Measurements from ENCODE around the gene BTBD10.

The BTBD10 gene

DNA sequence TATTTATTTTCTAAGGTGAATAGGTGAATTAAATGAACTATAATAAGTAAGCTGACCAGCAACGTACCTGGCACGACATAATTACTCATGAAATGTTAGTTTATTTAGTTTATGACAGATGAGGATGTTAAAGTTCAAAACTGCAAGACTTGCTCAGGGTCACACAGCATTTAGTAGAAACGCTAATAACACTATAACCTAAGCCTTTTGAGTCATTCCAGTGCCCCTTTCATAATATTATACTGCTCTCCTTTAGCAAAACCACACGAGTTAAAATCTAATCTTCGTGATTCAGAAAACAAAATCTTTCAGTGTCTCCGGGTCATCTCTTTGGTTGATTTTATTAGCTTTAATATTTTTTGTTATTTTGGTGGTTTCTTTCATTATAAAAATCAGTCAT lies 39.6 kb downstream of the BTBD10 start:
- no peak for TF ChIP-seq GATA3 (IDR thresholded peaks at IDR 0.05; ENCODE audit: low read depth, low read length)
- TF ChIP-seq GATA2 (IDR thresholded peaks at IDR 0.05; ENCODE audit: low read depth, low read length) = no peak

DNA sequence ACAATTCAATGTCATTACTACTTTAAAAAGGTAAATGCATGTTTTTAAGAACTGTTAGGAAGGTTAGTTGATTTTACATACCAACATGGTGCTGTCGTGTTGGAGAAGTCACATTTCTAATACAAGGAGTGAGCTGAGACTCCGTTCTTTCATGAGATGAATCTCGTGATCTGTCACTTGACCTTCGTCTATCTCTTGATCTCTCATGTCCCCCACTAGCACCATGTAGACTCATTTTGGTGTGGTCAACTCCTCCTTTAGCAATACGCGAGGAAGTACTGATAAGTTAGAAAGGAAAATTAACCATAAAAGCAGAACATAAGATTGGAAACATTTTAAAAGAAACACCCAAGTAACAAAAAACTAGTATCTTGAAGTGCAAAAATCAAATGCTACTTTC lies 41.5 kb downstream of the BTBD10 start:
- TF ChIP-seq GATA2 (IDR thresholded peaks at IDR 0.05; ENCODE audit: low read depth, low read length) (no peak), GATA3 (IDR thresholded peaks at IDR 0.05; ENCODE audit: low read depth, low read length) (no peak)

DNA sequence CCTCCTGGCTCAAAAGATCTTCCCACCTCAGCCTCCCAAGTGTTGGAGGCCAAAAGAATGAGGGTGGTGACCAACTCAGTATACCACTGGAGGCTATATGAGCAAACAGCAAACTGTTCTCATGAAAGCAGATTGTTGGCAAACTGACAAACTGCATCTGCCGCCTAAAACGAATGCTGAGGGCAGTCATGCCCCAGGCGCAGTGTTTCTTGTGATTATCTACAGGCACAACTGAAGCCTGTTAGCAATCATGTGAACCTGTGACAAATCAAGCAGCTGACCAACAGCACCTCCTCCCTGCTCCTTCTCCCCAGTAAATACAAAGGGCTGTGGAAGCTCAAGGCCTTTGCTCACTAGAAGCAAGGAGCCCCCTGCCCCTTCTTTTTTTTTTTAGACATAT lies 47.8 kb downstream of the BTBD10 start:
- TF ChIP-seq GATA3 (IDR thresholded peaks at IDR 0.05; ENCODE audit: low read depth, low read length) (no peak), GATA2 (IDR thresholded peaks at IDR 0.05; ENCODE audit: low read depth, low read length) (no peak)

DNA sequence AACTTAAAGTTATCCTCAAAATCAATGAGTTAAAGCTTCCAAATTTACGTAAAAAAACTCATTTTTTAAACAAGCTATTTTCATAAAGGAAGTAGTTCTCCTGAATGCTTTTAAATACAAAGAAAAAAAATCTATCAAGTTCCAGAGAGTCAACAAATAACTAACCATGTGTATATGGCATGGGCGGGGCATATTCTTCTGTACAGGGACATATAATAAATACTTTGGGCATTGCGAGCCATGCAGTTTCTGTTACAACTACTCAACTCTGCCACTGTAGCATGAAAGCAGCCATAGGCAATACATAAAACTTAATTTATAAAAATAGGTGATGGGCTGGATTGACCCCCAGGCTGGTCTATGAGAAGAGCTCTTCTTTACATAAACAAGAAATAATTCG lies 57.8 kb downstream of the BTBD10 start:
- TF ChIP-seq GATA2 (IDR thresholded peaks at IDR 0.05; ENCODE audit: low read depth, low read length) (no peak), GATA3 (IDR thresholded peaks at IDR 0.05; ENCODE audit: low read depth, low read length) (no peak)

DNA sequence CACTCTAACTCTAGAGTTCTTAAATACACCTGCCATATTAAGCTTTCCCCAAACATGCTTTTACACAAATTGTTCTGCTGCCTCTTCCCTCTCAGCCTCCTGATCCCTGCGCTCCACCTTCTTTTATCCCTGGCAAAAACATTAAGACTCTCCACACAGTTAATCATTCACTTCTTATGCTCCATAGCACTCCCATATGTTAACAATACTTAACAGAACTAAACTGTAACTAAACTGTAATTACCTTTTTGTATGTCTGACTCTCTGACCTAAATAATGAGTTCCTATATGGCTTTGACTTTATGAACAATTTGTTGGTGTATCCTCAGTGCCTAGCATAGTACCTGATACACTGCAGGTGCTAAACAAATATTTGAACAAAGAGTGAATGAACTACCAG lies 71.8 kb downstream of the BTBD10 start:
- no peak for TF ChIP-seq GATA3 (IDR thresholded peaks at IDR 0.05; ENCODE audit: low read depth, low read length)
- TF ChIP-seq GATA2 (IDR thresholded peaks at IDR 0.05; ENCODE audit: low read depth, low read length) = no peak

DNA sequence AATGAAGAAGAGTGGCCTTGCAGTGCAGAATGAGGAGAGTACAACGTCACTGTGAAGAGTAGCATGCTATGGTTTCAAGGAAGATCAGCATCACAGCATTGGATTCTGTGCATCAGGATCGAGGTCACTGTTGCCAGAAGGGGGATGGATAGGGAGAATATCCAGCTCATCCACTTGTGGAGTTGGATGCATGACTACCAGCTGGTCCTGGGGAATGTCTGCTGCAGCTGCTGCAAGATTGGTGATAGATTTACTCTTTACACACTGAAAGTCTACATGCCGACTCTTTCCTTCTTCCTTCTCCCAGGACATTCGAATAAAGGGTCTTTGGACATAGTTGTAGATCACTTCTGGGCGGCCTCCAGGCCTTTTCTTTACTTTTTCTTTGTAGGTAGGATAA lies 74.3 kb downstream of the BTBD10 start:
- TF ChIP-seq GATA2 (IDR thresholded peaks at IDR 0.05; ENCODE audit: low read depth, low read length) = no peak
- no peak for TF ChIP-seq GATA3 (IDR thresholded peaks at IDR 0.05; ENCODE audit: low read depth, low read length)

DNA sequence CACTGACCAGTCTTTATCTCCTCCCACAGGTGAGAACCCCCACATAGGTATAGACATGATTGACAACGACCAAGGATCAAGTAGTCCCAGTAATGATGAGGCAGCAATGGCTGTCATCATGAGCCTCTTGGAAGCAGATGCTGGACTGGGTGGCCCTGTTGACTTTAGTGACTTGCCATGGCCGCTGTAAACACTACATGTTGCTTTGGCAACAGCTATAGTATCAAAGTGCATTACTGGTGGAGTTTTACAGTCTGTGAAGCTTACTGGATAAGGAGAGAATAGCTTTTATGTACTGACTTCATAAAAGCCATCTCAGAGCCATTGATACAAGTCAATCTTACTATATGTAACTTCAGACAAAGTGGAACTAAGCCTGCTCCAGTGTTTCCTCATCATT lies 76.5 kb downstream of the BTBD10 start:
- TF ChIP-seq GATA3 (IDR thresholded peaks at IDR 0.05; ENCODE audit: low read depth, low read length) (no peak), GATA2 (IDR thresholded peaks at IDR 0.05; ENCODE audit: low read depth, low read length) (no peak)

DNA sequence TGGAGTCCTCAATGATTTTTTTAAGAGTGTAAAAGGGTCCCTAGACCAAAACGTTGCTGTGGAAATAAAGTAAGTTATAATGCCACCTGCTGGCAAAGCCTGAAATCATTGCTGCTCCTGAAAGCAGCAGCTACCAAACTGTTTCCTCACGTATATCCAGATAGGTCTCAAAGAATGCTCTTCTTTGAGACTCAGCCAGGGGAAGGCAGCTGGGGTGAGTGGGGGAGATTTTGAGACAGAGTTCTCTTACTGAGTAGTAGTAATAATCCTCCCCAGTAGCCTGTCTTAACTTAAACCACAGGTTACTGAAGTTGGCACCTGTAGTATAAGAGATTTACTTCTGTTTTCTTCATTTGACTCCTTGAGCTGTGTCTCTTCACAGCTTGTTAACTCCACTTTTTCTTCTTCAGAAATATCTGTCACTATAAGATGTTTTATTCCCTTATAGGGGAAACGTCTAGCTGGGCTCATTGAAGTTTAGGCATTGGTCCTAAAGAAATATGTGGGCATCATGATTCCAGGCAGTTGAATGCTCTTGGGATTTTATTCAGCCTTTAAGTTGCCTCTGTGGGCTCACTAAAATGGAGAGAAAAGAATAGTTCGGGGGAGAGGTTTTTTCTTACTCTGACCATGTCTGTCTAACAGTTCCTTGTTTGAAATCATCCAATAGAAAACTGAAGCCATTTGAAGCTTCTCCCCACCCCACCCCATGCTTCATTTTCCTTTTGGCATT lies 77.9 kb downstream of the BTBD10 start:
- TF ChIP-seq GATA2 (IDR thresholded peaks at IDR 0.05; ENCODE audit: low read depth, low read length) (no peak), GATA3 (IDR thresholded peaks at IDR 0.05; ENCODE audit: low read depth, low read length) (no peak)

DNA sequence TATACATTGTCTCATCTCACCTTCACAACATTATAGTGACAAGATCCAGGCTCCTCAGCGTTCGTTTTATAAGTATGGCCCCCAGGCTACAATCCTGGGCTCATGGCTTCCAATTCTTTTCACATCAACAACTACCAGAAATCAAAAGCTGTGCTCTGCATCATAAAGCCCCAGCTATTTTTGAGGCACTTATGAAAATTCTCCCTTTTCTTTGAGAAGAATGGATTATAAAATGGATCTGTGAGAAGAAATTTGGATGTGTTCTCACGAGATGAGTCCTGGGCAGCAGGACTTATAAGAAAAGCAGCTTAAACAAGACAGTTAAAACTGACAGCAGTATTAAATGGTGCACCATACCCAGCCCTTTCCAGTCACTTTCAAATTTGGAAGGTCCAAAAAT lies 80.3 kb downstream of the BTBD10 start:
- TF ChIP-seq GATA2 (IDR thresholded peaks at IDR 0.05; ENCODE audit: low read depth, low read length) (no peak), GATA3 (IDR thresholded peaks at IDR 0.05; ENCODE audit: low read depth, low read length) (no peak)

DNA sequence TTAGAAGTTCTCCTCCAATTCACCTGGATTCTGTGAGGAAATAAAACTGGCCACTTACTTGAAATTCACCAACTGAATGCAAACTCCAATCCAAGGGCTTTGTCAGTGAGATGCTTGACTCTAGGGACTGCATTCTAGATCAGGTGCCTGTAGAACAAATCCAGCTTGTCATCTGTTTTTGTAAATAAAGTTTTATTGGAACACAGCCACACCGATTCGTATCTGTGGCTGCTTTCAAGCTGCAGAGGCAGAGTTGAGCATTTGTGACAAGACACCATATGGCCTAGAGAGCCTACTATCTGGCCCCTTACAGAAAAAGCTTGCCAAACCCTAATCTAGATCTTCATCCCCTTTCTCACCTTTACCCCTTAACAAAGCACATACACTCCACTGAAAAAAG lies 82.3 kb downstream of the BTBD10 start:
- TF ChIP-seq GATA3 (IDR thresholded peaks at IDR 0.05; ENCODE audit: low read depth, low read length) (no peak), GATA2 (IDR thresholded peaks at IDR 0.05; ENCODE audit: low read depth, low read length) (no peak)

DNA sequence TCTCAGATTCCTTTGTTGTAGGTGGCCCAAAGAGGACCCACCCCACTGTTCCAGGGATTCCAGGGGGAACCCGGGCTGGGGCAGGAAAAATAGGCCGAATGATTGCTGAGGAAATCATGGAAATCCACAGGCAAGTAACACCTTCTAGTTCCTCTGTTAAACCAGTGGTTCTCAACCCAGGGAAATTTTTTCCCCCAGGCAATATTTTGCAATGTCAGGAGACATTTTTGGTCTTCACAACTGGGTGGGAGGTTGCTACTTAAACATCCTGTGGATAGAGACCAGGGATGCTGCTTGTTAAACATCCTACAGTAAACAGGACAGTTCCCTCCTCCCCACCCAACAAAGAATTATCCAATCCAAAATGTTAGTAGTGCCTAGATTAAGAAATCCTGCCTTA lies 84.7 kb downstream of the BTBD10 start:
- TF ChIP-seq GATA2 (IDR thresholded peaks at IDR 0.05; ENCODE audit: low read depth, low read length) (no peak), GATA3 (IDR thresholded peaks at IDR 0.05; ENCODE audit: low read depth, low read length) (no peak)

DNA sequence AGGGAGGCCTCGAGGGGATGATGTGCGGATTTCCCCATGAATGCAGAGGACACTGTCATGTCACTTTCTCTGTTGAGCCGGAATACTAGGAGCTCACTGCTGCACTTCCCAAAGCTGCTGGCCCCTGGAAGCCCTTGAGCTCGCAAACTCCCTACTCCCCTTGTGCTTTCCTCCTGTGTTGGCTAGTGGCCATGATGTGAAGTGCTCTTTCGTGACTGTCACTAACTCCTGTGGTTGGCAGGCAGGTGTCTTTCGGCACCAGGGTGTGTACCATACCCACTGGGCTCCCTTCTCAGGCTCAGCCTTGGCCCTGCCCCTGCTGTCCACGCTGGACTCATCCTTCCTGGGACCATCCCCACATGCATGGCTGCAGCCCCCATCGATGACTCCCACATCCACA lies 86.2 kb downstream of the BTBD10 start:
- TF ChIP-seq GATA3 (IDR thresholded peaks at IDR 0.05; ENCODE audit: low read depth, low read length) = no peak
- no peak for TF ChIP-seq GATA2 (IDR thresholded peaks at IDR 0.05; ENCODE audit: low read depth, low read length)

DNA sequence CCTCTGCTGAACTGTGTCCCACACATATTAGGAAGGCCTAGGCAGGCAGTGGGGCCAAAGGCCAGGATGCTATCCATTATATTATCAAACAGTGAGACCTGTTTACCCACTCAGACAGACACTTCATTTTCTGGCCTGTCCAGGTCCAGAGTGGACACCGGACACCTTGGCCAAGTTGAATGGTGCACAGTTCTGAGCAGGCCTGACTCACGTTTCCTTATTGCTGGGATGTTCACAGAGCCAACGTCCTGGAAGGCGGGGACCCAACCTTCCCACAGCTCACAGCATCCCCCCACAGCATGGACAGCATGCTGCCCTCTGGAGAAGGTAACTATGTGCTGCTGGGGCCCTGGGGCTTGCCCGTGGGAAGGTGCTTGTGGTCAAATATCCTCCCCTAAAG lies 86.6 kb downstream of the BTBD10 start:
- TF ChIP-seq GATA3 (IDR thresholded peaks at IDR 0.05; ENCODE audit: low read depth, low read length) (no peak), GATA2 (IDR thresholded peaks at IDR 0.05; ENCODE audit: low read depth, low read length) (no peak)

DNA sequence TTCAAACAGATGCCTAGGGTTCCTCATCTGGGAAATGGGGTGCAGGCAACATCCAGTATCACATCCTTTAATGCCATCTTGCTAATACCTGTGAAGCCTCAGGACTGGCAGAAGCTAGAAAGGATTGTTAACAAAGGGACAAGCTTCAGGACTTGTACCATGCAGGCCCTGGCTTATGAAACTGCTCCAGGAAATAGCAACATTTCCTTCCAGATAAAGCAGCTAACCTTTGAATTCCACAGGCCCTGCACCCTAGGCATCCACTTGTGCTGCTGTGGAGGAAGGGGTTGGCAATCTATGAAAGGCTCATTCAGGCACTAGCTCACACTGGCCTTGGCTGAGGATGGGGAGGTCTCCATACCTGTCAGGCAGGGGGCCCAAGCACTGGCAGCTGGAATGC lies 87.2 kb downstream of the BTBD10 start:
- TF ChIP-seq GATA3 (IDR thresholded peaks at IDR 0.05; ENCODE audit: low read depth, low read length) = no peak
- no peak for TF ChIP-seq GATA2 (IDR thresholded peaks at IDR 0.05; ENCODE audit: low read depth, low read length)

DNA sequence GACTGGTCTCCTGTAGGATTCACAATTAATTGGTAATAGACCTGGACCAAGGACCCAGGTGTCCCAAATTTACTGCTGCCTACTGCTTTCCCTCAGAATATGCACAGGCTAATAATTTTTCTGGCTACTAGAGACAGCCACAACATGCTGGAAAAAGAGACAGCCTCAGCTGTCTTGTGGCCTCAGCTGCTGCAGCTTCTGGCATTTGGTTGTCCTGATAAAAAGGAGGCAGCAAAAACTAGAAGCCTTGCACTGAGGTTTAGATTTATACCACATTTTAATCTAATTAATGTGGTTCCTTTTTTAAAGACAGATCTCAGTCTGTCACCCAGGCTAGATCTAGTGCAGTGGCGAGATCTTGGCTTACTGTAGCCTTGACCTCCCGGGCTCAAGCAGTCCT lies 89.8 kb downstream of the BTBD10 start:
- TF ChIP-seq GATA3 (IDR thresholded peaks at IDR 0.05; ENCODE audit: low read depth, low read length) = no peak
- TF ChIP-seq GATA2 (IDR thresholded peaks at IDR 0.05; ENCODE audit: low read depth, low read length) = no peak

DNA sequence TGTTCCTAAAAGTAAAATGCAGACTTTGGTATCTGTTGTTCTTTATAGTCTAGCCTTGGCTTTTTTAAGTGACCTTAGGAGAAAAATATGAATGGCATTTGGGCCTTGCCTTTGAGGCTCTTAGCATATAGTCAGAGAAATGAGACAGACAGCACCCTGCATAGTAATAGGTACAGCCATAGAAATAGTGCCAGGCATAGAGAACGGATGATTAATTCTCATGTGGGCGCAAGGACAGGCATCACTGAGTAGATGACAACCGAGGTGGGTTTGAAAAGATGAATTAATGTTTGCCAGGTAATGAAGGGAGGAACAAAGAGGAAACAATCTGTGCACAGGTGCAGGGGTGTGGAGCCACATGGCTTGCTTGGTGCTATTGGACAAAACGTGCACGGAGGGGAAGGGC lies 95.0 kb downstream of the BTBD10 start:
- TF ChIP-seq GATA2 (IDR thresholded peaks at IDR 0.05; ENCODE audit: low read depth, low read length) (no peak), GATA3 (IDR thresholded peaks at IDR 0.05; ENCODE audit: low read depth, low read length) (no peak)
